Diencephalon (tissue), 1 donor: ENCODE measurements around the gene HOXA7. TPM values are rescaled to one million over a fixed set of nuclear protein-coding genes. Genes with fewer than 3 reads are reported as not detected.

ENCODE experiments used
- small RNA-seq: library from RNA; depleted of rRNA; stranded (forward); fragments of <200 nt; gene quantifications from one replicate; pipeline ENCODE3, GENCODE V24; 2014
- total RNA-seq: library from RNA; depleted of rRNA; stranded (reverse); fragments of >200 nt; gene quantifications from one replicate; pipeline ENCODE4 v1.2.3, GENCODE V29; 2014

Gene HOXA7
- total RNA-seq = not detected

DNA sequence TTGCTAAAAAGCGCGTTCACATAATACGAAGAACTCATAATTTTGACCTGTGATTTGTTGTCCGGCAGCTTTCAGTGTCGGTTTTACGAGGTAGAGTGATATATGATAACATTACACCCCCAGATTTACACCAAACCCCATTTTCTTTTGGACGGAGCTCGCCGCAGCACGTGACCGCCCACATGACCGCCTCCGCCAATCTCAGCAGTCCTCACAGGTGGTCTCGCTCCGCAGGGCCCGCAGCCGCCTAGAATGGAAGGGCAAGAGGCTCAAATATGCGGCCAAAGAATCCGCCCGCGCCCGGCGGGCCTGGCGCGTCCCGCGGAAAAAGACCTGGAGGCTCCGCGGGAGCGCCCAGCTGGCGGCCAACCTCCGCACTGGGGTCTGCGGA lies at the start of gene HOXA7:
Gene HOXA7, minus strand, starts transcription at position 168 of the 391 bp plus-strand sequence. Its CDS starts 130 bp downstream, at position 38.

DNA sequence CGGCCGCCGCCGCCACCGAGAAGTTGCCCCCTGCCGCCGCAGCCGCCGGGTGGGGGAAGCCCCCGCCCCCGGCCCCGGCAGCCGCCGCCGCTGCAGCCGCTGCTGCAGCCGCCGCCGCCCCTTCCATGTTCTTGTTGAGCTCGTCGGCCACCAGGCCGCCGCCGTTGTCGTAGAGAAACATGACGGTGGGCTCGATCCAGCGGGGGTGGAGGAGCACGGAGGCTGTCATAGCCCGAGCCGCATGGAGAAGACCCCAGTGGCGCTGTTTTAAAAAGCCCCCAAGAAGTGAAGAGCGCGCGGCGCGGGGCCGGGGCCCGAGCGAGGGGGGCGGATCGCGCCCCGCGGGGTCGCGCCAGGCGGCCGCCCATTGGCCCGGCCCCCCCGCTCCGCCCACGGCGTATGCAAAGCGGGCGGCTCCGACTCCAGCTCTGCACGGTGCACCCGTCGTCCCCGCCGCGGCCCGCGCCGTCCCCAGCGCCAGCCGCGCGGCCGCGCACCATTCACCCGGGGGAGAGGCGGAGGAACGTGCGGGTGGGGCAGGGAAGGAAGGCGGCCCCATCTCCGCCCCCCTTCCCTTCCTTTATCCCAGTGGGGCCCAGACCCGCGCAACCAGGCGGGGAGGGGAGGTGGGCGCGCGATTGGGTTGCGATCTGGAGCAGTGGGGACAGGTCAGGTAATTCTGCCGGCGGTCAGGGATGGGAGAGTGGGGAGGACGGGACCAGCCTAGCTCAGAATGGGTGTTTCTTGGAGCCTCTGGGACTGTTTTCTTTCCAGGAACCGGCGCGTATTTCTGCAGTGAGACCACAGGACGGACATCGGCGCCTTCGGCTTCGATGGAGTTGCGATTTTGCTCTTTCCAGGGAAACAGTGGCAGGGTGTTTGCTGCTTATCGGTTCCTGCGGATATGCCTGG lies 43.6 kb upstream of the HOXA7 start, which contains the start of gene HOXA13:
Gene HOXA13, minus strand, starts transcription at position 243 of the 912 bp plus-strand sequence. Its CDS starts 14 bp downstream, at position 229.

DNA sequence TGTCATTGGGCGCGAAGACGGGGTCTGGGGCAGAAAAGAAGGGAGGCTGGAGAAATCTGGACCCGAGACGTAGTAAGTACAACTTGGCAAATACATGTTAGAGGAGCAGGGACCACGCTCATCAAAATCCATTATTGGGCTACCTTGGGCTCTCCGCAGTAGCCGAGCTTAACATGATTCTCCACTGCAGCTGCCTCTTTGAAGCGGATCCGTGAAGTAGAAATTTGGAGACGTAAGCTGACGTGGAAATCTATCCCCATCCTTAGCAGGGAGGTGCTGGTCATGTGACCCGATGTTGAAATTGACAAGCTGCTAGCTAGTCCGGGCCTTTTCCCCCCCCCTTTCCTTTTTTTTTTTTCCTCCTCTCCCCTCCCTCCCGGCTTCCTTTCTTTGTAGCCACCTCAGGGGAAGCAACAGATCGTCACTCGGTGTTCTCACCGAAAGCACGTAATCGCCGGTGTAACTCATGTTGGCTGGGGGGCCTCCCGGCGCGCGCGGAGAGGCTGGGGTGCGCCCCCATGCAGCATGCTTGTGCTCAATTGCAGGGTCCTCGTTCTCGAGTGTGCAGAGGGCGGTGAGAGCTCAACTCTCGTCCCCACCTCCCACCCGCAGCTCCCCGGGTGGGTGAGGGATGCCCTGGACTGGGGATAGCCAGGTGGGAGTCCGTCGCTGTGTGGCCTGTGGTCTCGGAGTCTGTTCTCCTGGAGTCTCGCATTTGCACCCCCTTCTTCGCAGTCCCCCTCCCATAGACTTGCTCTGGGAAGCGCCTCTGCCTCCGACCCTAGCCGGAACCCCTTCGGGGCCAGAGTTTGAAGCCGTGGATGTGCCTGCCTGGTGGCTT lies 28.8 kb upstream of the HOXA7 start, which contains the start of gene HOXA11:
Gene HOXA11, minus strand, starts transcription at position 220 of the 841 bp plus-strand sequence. Its CDS starts 88 bp downstream, at position 132.

DNA sequence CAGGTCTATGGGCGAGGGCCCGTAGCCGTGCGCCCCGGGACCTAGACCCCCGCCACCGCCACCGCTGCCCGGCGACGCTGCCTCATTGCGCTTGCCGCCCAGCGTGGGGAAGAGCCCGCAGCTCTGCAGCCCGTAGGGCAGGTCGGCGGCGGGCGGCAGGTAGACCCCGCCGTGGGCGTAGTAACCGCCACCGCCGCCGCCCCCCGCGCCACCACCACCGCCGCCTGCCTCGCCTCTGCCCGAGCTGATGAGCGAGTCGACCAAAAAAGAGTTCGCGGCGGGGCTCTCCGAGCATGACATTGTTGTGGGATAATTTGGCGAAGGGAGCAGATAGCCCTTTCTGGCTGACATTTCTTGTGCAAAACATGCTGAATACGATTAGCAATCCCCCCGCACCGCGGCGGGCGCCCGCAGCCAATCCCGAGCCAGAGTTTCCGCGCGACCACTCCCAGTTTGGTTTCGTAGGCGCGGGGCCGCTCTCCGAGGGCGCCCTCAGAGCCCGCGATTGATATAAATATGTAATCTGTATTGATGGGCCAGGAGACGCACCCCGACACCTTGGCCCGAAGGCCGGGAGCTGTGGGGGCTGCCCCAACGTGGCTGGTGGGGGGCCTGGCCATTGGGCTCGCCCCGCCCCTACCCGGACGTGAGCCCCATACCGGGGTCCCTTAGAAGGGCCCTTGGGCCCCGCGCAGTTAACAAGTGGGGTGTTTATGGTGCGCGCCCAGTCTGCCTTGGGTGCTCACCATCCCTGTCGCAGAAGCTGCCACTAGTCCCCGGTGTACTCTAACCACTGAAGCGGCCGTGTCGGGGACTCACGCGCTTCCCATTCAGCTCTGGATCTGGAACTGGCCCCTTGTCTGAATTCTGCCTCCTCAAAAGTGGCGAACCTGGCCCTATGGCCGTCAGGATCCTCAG lies 17.7 kb upstream of the HOXA7 start, which contains the start of gene HOXA10:
Gene HOXA10, minus strand, starts transcription at position 365 of the 918 bp plus-strand sequence. Its CDS starts 14 bp downstream, at position 351.

DNA sequence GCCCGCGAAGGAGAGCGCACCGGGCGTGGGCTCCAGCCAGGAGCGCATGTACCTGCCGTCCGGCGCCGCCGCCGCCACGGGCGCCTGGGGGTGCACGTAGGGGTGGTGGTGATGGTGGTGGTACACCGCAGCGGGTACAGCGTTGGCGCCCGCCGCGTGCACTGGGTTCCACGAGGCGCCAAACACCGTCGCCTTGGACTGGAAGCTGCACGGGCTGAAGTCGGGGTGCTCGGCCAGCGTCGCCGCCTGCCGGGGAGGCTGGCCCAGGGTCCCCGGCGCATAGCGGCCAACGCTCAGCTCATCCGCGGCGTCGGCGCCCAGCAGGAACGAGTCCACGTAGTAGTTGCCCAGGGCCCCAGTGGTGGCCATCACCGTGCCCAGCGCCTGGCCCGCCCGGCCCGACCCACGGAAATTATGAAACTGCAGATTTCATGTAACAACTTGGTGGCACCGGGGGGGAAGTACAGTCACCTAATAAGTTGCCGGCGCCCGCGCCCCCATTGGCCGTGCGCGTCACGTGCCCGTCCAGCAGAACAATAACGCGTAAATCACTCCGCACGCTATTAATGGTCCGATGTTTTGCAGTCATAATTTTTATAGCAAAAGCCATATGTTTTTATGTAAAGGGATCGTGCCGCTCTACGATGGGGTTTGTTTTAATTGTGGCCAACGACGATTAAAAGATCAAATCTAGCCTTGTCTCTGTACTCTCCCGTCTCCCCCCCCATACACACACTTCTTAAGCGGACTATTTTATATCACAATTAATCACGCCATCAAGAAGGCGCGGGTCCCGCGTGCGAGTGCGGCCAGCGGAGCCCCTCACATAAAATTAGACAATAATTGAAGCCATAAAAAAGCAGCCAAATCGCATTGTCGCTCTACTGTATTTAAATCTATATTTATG lies 8.9 kb upstream of the HOXA7 start, which contains the start of gene HOXA9:
Gene HOXA9, minus strand, starts transcription at position 449 of the 907 bp plus-strand sequence. Its CDS starts 80 bp downstream, at position 369.

DNA sequence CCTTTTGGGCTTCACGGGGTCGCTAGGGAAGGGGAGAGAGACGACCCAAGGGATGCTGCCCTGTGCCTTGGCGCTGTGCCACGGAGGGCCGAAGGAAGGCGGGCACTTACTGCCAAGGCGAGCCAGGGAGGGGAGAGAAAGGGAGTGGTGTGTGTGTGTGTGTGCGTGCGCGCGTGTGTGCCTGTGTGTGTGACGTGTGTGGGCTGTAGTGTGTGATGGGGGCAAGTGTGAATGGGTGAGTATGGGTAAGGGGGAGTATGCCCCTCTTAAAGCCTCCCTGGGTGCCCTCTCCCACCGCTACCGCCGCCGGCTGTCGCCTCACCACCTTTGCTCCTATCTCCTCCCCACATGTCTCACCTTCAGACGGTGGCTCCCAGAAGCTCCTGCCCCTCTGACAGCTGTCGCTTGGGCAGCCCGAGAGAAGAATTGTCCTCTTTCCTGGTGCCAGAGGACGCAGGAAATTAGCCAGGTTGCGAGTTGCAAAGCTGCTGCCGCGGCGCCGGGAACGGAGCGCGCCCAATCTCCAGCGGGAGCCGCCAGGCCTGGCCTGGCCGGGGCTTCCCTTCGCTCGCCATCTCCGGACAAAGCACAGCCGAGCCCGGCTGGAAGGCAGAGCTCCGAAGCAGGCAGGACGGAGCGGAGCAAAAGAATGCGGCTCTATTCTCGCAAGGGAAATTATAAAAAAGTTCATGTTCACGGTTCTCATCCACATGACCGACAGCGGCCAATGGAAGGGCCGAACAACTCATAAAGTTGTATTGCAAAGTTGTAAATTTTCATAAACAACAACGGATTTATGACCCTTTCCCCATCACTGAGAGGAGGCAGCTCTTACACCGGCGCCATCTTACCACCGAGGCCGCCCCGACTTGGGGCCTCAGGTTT lies 4.3 kb downstream of the HOXA7 start, which contains the start of gene HOXA3:
Gene HOXA3, minus strand, starts transcription at position 653 of the 885 bp plus-strand sequence. CDS start 41,943 bp downstream, outside the sequence.

DNA sequence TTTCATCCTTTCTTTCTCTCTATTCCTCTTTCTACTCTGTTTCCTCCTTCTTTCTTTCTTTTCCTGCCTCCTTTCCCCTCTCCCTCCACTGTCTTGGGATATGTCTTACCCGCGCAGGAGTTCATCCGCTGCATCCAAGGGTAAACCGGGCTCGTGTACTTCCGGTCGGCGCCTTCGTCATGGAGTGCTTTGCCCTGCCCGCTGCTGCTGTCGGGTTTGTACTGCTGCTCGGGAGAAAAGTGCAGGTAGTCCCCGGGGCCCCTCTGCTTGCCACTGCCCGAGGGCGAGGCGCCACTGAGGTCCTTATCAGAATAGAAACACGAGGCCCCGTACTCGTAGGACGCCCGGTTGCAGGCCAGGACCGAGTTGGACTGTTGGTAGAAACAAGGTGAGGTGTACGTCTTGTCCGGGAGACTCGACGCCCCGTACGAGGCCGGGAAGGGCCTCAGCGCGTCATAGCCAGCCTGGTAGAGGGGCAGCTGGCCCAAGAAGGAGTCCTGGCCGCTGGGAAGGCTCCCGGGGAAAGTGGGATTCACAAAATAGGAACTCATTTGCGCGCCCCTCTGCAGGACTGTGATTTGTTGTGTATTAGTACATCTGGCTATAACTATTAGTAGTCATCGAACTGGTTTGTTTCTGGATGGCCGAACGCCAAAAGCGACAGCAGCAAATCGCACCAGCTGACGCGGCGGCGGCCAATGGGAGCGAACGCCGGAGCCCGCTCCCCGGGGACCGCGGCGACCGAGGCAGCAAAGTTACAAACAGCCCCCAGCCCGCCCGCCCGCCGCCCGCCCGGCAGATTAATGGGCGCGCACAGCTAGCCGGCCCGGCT lies 9.1 kb downstream of the HOXA7 start, which contains the start of gene HOXA6:
Gene HOXA6, minus strand, starts transcription at position 576 of the 832 bp plus-strand sequence. Its CDS starts 25 bp downstream, at position 551.

DNA sequence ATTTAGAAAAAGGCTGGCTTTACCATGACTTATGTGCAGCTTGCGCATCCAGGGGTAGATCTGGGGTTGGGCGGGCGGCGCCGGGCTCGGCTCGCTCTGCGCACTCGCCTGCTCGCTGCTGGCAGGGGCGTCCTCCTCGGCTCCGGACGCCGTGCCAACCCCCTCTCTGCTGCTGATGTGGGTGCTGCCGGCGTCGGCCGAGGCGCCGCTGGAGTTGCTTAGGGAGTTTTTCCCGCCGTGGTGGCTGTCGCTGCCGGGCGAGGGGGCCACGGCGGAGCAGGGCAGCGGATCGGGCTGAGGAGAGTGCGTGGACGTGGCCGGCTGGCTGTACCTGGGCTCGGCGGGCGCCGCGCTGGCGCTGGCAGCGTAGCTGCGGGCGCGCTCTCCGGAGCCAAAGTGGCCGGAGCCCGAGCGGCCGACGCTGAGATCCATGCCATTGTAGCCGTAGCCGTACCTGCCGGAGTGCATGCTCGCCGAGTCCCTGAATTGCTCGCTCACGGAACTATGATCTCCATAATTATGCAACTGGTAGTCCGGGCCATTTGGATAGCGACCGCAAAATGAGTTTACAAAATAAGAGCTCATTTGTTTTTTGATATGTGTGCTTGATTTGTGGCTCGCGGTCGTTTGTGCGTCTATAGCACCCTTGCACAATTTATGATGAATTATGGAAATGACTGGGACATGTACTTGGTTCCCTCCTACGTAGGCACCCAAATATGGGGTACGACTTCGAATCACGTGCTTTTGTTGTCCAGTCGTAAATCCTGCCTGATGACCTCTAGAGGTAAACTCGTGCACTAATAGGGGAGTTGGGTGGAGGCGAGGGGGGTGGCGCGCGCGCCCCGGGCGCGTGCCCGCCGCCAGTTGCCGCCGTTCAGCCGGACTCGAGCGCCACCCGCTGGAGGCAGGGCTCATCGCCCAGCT lies 13.2 kb downstream of the HOXA7 start, which contains the start of gene HOXA5:
Gene HOXA5, minus strand, starts transcription at position 659 of the 927 bp plus-strand sequence. Its CDS starts 74 bp downstream, at position 585.

DNA sequence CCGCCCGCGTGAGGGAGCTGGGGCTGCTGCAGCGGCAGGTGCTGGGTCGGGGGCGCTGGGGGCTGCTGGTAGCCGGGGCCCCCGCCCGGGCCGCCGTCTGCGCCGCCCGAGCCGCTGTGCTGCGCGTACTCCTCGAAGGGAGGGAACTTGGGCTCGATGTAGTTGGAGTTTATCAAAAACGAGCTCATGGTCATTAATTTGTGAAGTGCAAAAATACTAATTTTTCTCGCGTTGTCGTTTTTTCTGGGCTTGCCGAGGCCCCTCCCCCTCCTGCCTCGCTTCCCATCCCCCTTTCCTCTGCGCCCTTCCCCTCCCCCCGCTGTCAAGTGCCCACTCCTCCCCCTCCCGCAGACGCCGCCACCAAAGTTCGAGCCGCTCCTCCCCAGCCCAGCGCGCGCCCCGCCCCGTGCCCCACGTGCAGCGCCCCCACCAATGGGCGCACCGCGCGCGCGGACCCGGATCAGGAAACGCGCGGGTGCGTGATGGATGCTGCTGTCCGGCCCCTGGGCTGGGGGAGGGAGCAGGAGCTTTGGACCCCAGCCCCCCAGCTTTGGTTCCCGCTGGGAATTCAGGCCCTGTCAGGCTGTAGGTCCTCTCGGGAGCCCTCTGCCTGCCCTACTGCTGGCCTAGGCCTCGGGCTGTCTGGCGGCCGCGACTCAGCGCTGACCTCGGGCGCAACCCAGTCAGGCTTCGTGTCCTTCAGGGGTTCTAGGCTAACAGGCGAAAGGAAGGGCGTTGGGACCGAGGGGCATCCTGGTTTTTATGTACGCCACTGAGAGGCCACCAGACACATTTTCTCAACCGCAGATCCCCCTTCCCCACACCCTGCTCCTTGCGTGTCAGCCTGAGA lies 25.7 kb downstream of the HOXA7 start, which contains the start of gene HOXA4:
Gene HOXA4, minus strand, starts transcription at position 218 of the 850 bp plus-strand sequence. Its CDS starts 24 bp downstream, at position 194.

Small RNA genes lying within 50 kb of the gene (small RNA-seq; reads per million reads assigned to genes)
- gene AC004080.5 (not detected), gene RF02140 (not detected), gene RF02141 (not detected)

Other genes starting within 250 kb of the HOXA7 start
- gene HOXA1, start 60.7 kb downstream of the HOXA7 start, total RNA-seq = not detected
- not detected for gene HOXA2, start 54.0 kb downstream of the HOXA7 start, total RNA-seq
- not detected for gene HOXA4, start 25.9 kb downstream of the HOXA7 start, total RNA-seq
- not detected for gene HOXA5, start 13.0 kb downstream of the HOXA7 start, total RNA-seq
- not detected for gene HOXA6, start 8.9 kb downstream of the HOXA7 start, total RNA-seq
- gene HOXA3, start 4.1 kb downstream of the HOXA7 start, total RNA-seq = not detected
- not detected for gene HOXA9, start 8.9 kb upstream of the HOXA7 start, total RNA-seq
- gene HOXA10, start 17.6 kb upstream of the HOXA7 start, total RNA-seq = not detected
- gene HOXA11, start 28.6 kb upstream of the HOXA7 start, total RNA-seq = not detected
- not detected for gene HOXA13, start 43.4 kb upstream of the HOXA7 start, total RNA-seq
- not detected for gene EVX1, start 86.1 kb upstream of the HOXA7 start, total RNA-seq